GM23248 (cell line): ENCODE results near the gene XRCC4. TPM values are rescaled to one million over a fixed set of nuclear protein-coding genes. Genes with fewer than 3 reads are reported as not detected.
"Not testable (repeated sequence)": the region's sequence is repeated elsewhere in the genome, so short reads cannot be mapped to it uniquely, and the experiment has no call there.

ENCODE experiments used
- DNase-seq: peaks from one replicate; pipeline ENCODE4 v3.0.0-alpha.2; 2015
- H2AFZ ChIP-seq: fragments of 200-600 bp; sonication (generic); 2 replicates; pipeline ENCODE4 v1.6.1; 2016; ENCODE audit warnings: antibody characterized with exemption
- H3F3A ChIP-seq: fragments of 200-600 bp; sonication (generic); 2 replicates; pipeline ENCODE4 v1.6.1; 2016; ENCODE audit warnings: mild to moderate bottlenecking, antibody characterized with exemption, mixed run types; ENCODE audit not compliant: insufficient read depth
- H3K27ac ChIP-seq: fragments of 200-600 bp; sonication (generic); 2 replicates; pipeline ENCODE4 v1.5.1; 2016; ENCODE audit warnings: mild to moderate bottlenecking
- H3K27me3 ChIP-seq: fragments of 200-600 bp; sonication (generic); replicated peaks from 2 replicates; pipeline ENCODE4 v1.6.1; 2016; ENCODE audit warnings: mild to moderate bottlenecking; ENCODE audit not compliant: insufficient read depth
- H3K36me3 ChIP-seq: fragments of 200-600 bp; sonication (generic); 2 replicates; pipeline ENCODE4 v1.6.1; 2016; ENCODE audit warnings: low read depth, mild to moderate bottlenecking
- H3K4me1 ChIP-seq: fragments of 200-600 bp; sonication (generic); 2 replicates; pipeline ENCODE4 v1.6.1; 2016; ENCODE audit warnings: mild to moderate bottlenecking; ENCODE audit not compliant: insufficient read depth
- H3K4me2 ChIP-seq: fragments of 200-600 bp; sonication (generic); one replicate; pipeline ENCODE4 v1.6.1; 2016; ENCODE audit warnings: mild to moderate bottlenecking; ENCODE audit not compliant: unreplicated experiment
- H3K4me3 ChIP-seq: fragments of 200-600 bp; sonication (generic); 2 replicates; pipeline ENCODE4 v1.5.1; 2016; ENCODE audit warnings: mild to moderate bottlenecking
- H3K79me2 ChIP-seq: fragments of 200-600 bp; sonication (generic); 2 replicates; pipeline ENCODE4 v1.6.1; 2016; ENCODE audit warnings: mild to moderate bottlenecking; ENCODE audit not compliant: insufficient read depth
- H3K9ac ChIP-seq: fragments of 200-600 bp; sonication (generic); 2 replicates; pipeline ENCODE4 v1.6.1; 2016; ENCODE audit warnings: mild to moderate bottlenecking
- H3K9me2 ChIP-seq: fragments of 200-600 bp; sonication (generic); 2 replicates; pipeline ENCODE4 v1.6.1; 2016; ENCODE audit warnings: mixed run types, mild to moderate bottlenecking, moderate library complexity; ENCODE audit not compliant: insufficient read depth
- H3K9me3 ChIP-seq: fragments of 200-600 bp; sonication (generic); one replicate; pipeline ENCODE4 v1.6.1; 2017; ENCODE audit warnings: low read depth
- H4K20me1 ChIP-seq: fragments of 200-600 bp; sonication (generic); 2 replicates; pipeline ENCODE4 v1.6.0; 2016; ENCODE audit not compliant: insufficient read depth
- EZH2 ChIP-seq: fragments of 200-600 bp; sonication (generic); IDR thresholded peaks from 2 replicates; pipeline ENCODE4 v1.6.1; 2018; ENCODE audit warnings: antibody characterized with exemption, mild to moderate bottlenecking; ENCODE audit not compliant: insufficient read depth, poor library complexity, severe bottlenecking
- EZH2phosphoT487 ChIP-seq: fragments of 200-600 bp; sonication (generic); IDR thresholded peaks from 2 replicates; pipeline ENCODE4 v1.6.1; 2018; ENCODE audit warnings: antibody characterized with exemption, moderate library complexity, mild to moderate bottlenecking, low read depth; ENCODE audit not compliant: insufficient read depth
- WGBS, 2 experiments: methylation state at CpG; one replicate each; pipeline ENCODE4 v1.1.6; 2015 to 2017; ENCODE audit warnings: low lambda C conversion rate in 2 of 2, low coverage in 1 of 2; ENCODE audit errors: missing lambda C conversion rate in 2 of 2; 5-methylcytosine and 5-hydroxymethylcytosine counted together
- in situ Hi-C: fragments of 300-500 bp; cut with MboI; formaldehyde crosslinking; loops from 2 replicates; pipeline ENCODE4 v1.15.0; 2020
- polyA plus RNA-seq: library from polyadenylated mRNA; unstranded; fragments of >200 nt; fragmentation: Nextera tagmentation; extraction: Ambion mirVana; gene quantifications from 2 replicates; pipeline ENCODE4 v1.2.1, GENCODE V29; 2016
- total RNA-seq: library from RNA; depleted of rRNA; stranded (reverse); fragments of >200 nt; shearing (Covaris generic); gene quantifications from 2 replicates; pipeline ENCODE4 v1.2.3, GENCODE V29; 2014

XRCC4 gene
- total and polyA plus RNA-seq, 2 experiments from 2014 or later: 11.5 to 11.7 TPM

- in situ Hi-C loops: loop anchor here (25.0 kb wide), 1 partner anchor 729 kb away; no protein-coding TSS in a partner anchor
Observed at GRCh38 chr5:83066548-83067110, 10.7 kb upstream of the XRCC4 start.

DNA sequence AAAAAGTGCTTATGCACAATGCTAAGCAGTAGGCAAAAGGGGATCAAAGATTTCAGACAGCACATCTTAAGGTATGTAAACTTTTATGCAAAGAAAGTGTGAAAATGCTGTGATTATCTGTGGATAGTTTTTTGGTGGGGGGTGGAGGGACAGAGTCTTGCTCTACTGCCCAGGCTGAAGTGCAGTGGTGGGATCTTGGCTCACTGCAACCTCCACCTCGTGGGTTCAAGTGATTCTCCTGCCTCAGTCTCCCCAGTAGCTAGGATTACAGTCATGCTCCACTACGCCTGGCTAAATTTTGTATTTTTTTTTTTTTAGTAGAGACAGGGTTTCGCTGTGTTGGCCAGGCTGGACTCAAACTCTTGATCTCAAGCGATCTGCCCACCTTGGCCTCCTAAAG is 10.0 kb upstream of the XRCC4 start:
- H3K4me3 ChIP-seq, DNase-seq, H3K9ac ChIP-seq, H3K9me3 ChIP-seq, H3K27ac ChIP-seq, H3K9me2 ChIP-seq, H3F3A ChIP-seq, H3K4me2 ChIP-seq, H2AFZ ChIP-seq, H3K27me3 ChIP-seq: not testable (repeated sequence)
- in situ Hi-C loops: loop anchor here (25.0 kb wide), 1 partner anchor 730 kb away; no protein-coding TSS in a partner anchor
- Histone ChIP-seq H3K79me2 (peaks cover 100% of the 10 kb centered on the region), H3K36me3 (peaks cover 13% of the 10 kb centered on the region; the same call in 1 of the 2 replicates), H4K20me1 (peaks cover 19% of the 10 kb centered on the region), H3K4me1 (peaks cover 21% of the 10 kb centered on the region)
- WGBS, 2 experiments: 96 to 100% methylated on average over 4 of the region's 4 CpGs

More at GRCh38 chr5:83066548-83067110, 10.7 kb upstream of the XRCC4 start:
- Histone ChIP-seq H4K20me1 (peaks cover 19% of the 10 kb centered on the region), H2AFZ (no peak overlapping the region), H3K36me3 (peaks cover 21% of the 10 kb centered on the region; the same call in 1 of the 2 replicates), H3K4me3 (no peak overlapping the region), H3K27me3 (no peaks in the 10 kb centered on the region), H3K9me2 (0 out of 2 replicates have a peak, but pooled peaks cover 4% of the 10 kb centered on the region), H3K27ac (no peak overlapping the region), H3K9ac (no peak overlapping the region), H3K9me3 (no peaks in the 10 kb centered on the region), H3K79me2 (peaks cover 100% of the 10 kb centered on the region), H3F3A (0 out of 2 replicates have a peak, but pooled peaks cover 3% of the 10 kb centered on the region), H3K4me2 (no peak overlapping the region), H3K4me1 (peaks cover 15% of the 10 kb centered on the region)
- no peak for DNase-seq
- 58 to 73% methylated on average over 3 of the region's 3 CpGs for WGBS, 2 experiments
- TF ChIP-seq EZH2phosphoT487: no peak
- no peak for TF ChIP-seq EZH2

DNA sequence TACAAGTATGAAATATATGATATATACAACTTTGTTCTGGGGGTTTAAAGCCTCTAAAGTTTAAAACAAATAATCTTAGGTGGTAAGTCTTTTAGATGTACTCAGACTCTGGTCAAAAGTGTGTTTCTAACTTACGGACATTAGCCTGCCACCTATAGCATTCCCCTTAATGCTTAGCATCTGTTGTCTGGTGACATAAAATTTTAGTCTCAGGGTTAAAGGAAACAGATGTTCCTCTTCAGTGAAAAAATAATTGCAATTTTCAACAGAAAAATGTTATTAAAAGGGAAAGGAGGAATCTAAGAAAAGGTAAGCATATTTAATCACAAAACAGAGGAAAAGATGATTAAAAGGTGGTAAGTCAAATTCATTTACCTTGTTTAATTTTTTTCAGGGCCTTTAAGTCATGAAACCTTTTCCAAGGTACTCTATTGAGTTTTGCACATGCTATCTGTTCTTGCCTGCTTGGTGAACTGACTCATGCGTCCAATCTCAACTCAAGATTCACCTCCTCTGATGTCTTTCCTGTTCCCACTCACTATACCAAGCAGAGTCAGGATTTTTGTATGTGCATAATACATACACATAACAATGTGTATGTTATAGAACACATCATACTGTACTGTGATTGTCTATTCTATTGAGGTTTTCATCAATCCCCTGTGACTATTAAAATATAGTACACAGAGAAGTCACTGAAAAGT is 8.1 kb upstream of the XRCC4 start:
- Histone ChIP-seq H2AFZ (no peak overlapping the region), H3K9ac (no peak overlapping the region), H3K36me3 (0 out of 2 replicates have a peak, but pooled peaks cover 4% of the 10 kb centered on the region), H3F3A (0 out of 2 replicates have a peak, but pooled peaks cover 3% of the 10 kb centered on the region), H3K79me2 (peaks cover 100% of the 10 kb centered on the region), H3K4me3 (no peak overlapping the region), H3K9me2 (0 out of 2 replicates have a peak, but pooled peaks cover 4% of the 10 kb centered on the region), H3K27me3 (no peaks in the 10 kb centered on the region), H3K9me3 (no peaks in the 10 kb centered on the region), H3K27ac (no peak overlapping the region), H4K20me1 (peaks cover 19% of the 10 kb centered on the region), H3K4me1 (peaks cover 34% of the 10 kb centered on the region; the same call in 1 of the 2 replicates), H3K4me2 (no peak overlapping the region)
- 93 to 95% methylated on average over 2 of the region's 2 CpGs for WGBS, 2 experiments
- TF ChIP-seq EZH2: no peak
- DNase-seq: no peak
- in situ Hi-C loops: loop anchor here (25.0 kb wide), 1 partner anchor 732 kb away; no protein-coding TSS in a partner anchor

GRCh38 chr5:83071286-83072051 is 5.9 kb upstream of the XRCC4 start:
- Histone ChIP-seq H3K4me2 (peak overlapping the region; percentile 3), H3K27me3 (no peaks in the 10 kb centered on the region), H3K27ac (no peak overlapping the region), H3K36me3 (no peaks in the 10 kb centered on the region), H3K4me1 (peaks cover 42% of the 10 kb centered on the region; the same call in 1 of the 2 replicates), H4K20me1 (peaks cover 19% of the 10 kb centered on the region), H3F3A (0 out of 2 replicates have a peak, but pooled peaks cover 3% of the 10 kb centered on the region), H3K4me3 (no peak overlapping the region), H3K79me2 (peaks cover 100% of the 10 kb centered on the region), H3K9ac (no peak overlapping the region), H3K9me3 (no peaks in the 10 kb centered on the region), H2AFZ (no peak overlapping the region), H3K9me2 (0 out of 2 replicates have a peak, but pooled peaks cover 4% of the 10 kb centered on the region)
- TF ChIP-seq EZH2phosphoT487 (no peak), EZH2 (no peak)
- DNase-seq: no peak
- in situ Hi-C loops: loop anchor here (25.0 kb wide), 1 partner anchor 734 kb away; no protein-coding TSS in a partner anchor
- 78 to 79% methylated on average over 2 of the region's 2 CpGs for WGBS, 2 experiments
